Measurements from ENCODE around the gene NPHP4.

NPHP4 gene

GRCh38 chr1:5973771-5974170 is 18.5 kb downstream of the NPHP4 start:
- Histone ChIP-seq H3K9ac (ENCODE audit: low read length in 5 of 5) (no peak overlapping the region), H3K9me3 (ENCODE audit: control insufficient read depth in 5 of 5, low read length in 5 of 5) (no peaks in the 10 kb centered on the region), H3K4me3 (ENCODE audit: low read depth in 1 of 5, low read length in 5 of 5) (no peak overlapping the region)

DNA sequence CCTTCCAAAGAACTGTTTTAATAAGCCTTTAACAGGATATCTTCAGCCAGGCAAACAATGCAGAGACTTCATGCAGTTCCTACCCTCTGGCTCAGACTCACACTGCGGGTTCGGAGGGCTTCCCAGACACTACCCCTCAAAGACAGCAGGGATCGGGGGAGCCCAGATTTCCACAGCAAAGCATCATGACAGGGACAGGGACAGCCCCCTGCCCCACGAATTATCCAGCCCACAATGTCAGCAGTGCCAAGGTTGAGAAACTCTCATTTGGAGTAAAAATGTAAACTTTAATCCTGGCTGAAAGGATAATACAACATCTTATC is 20.1 kb downstream of the NPHP4 start:
- no peaks in the 10 kb centered on the region for H3K9me3 ChIP-seq (ENCODE audit: control insufficient read depth in 5 of 5, low read length in 5 of 5)
- H3K4me1 ChIP-seq (ENCODE audit: control insufficient read depth in 5 of 5, insufficient read depth in 5 of 5, low read length in 5 of 5): peaks cover 0 to 13% (median 7%) of the 10 kb centered on the region in 5 donors
- H3K36me3 ChIP-seq (ENCODE audit: control insufficient read depth in 5 of 5, insufficient read depth in 5 of 5, low read length in 5 of 5): peaks cover 0 to 42% (median 5%) of the 10 kb centered on the region in 5 donors
- no peak overlapping the region for H3K4me3 ChIP-seq (ENCODE audit: low read depth in 1 of 5, low read length in 5 of 5)
- no peaks in the 10 kb centered on the region for H3K27me3 ChIP-seq (ENCODE audit: control insufficient read depth in 5 of 5, insufficient read depth in 4 of 5, low read length in 5 of 5)
- H3K9ac ChIP-seq (ENCODE audit: low read length in 5 of 5): no peak overlapping the region
- H3K27ac ChIP-seq (ENCODE audit: low read depth, low read length): no peak overlapping the region

More at GRCh38 chr1:5973771-5974170, 18.5 kb downstream of the NPHP4 start:
- peaks cover 0 to 34% (median 5%) of the 10 kb centered on the region in 5 donors for H3K36me3 ChIP-seq (ENCODE audit: control insufficient read depth in 5 of 5, insufficient read depth in 5 of 5, low read length in 5 of 5)
- H3K27me3 ChIP-seq (ENCODE audit: control insufficient read depth in 5 of 5, insufficient read depth in 4 of 5, low read length in 5 of 5): no peaks in the 10 kb centered on the region
- H3K27ac ChIP-seq (ENCODE audit: low read depth, low read length): no peak overlapping the region
- peaks cover 0 to 6% (median 0%) of the 10 kb centered on the region in 5 donors for H3K4me1 ChIP-seq (ENCODE audit: control insufficient read depth in 5 of 5, insufficient read depth in 5 of 5, low read length in 5 of 5)

- Histone ChIP-seq H3K4me3 (ENCODE audit: low read depth in 1 of 5, low read length in 5 of 5) (no peak overlapping the region), H3K27ac (ENCODE audit: low read depth, low read length) (no peak overlapping the region), H3K36me3 (ENCODE audit: control insufficient read depth in 5 of 5, insufficient read depth in 5 of 5, low read length in 5 of 5) (peaks cover 0 to 43% (median 3%) of the 10 kb centered on the region in 5 donors), H3K4me1 (ENCODE audit: control insufficient read depth in 5 of 5, insufficient read depth in 5 of 5, low read length in 5 of 5) (peaks cover 0 to 18% (median 12%) of the 10 kb centered on the region in 5 donors), H3K9me3 (ENCODE audit: control insufficient read depth in 5 of 5, low read length in 5 of 5) (no peaks in the 10 kb centered on the region), H3K9ac (ENCODE audit: low read length in 5 of 5) (no peak overlapping the region), H3K27me3 (ENCODE audit: control insufficient read depth in 5 of 5, insufficient read depth in 4 of 5, low read length in 5 of 5) (no peaks in the 10 kb centered on the region)
These were observed 20.6 kb downstream of the NPHP4 start for GRCh38 chr1:5971471-5972197.

- no peaks in the 10 kb centered on the region for H3K27me3 ChIP-seq (ENCODE audit: control insufficient read depth in 5 of 5, insufficient read depth in 4 of 5, low read length in 5 of 5)
- no peak overlapping the region for H3K4me3 ChIP-seq (ENCODE audit: low read depth in 1 of 5, low read length in 5 of 5)
- no peak overlapping the region for H3K27ac ChIP-seq (ENCODE audit: low read depth, low read length)
- no peak overlapping the region for H3K9ac ChIP-seq (ENCODE audit: low read length in 5 of 5)
- peaks cover 0 to 20% (median 16%) of the 10 kb centered on the region in 5 donors for H3K4me1 ChIP-seq (ENCODE audit: control insufficient read depth in 5 of 5, insufficient read depth in 5 of 5, low read length in 5 of 5)
- peaks cover 0 to 45% (median 4%) of the 10 kb centered on the region in 5 donors for H3K36me3 ChIP-seq (ENCODE audit: control insufficient read depth in 5 of 5, insufficient read depth in 5 of 5, low read length in 5 of 5)
- H3K9me3 ChIP-seq (ENCODE audit: control insufficient read depth in 5 of 5, low read length in 5 of 5): no peaks in the 10 kb centered on the region
These were observed 21.5 kb downstream of the NPHP4 start for GRCh38 chr1:5970610-5971273.

DNA sequence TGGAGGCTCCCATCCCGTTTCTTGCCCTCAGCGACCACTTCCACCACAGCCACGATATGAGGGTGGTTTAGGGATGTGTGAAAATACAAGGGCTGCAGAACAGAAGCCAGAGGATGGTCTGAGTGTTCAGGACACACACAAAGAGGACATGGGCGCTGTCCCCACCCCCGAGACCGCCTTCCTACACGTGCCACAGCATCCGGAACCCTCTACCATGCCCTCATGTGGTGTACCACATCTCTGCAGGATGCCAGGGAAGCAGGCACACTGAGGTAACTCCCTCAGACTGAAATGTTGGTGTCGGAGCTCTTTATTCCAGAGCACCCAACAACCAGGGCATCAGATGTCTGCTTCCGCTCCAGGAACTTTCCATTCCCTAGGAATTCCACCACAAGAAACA is 23.1 kb downstream of the NPHP4 start:
- Histone ChIP-seq H3K36me3 (ENCODE audit: control insufficient read depth in 5 of 5, insufficient read depth in 5 of 5, low read length in 5 of 5) (peaks cover 0 to 48% (median 6%) of the 10 kb centered on the region in 5 donors), H3K9me3 (ENCODE audit: control insufficient read depth in 5 of 5, low read length in 5 of 5) (no peaks in the 10 kb centered on the region), H3K4me1 (ENCODE audit: control insufficient read depth in 5 of 5, insufficient read depth in 5 of 5, low read length in 5 of 5) (peaks cover 0 to 20% (median 15%) of the 10 kb centered on the region in 5 donors), H3K27ac (ENCODE audit: low read depth, low read length) (no peak overlapping the region), H3K4me3 (ENCODE audit: low read depth in 1 of 5, low read length in 5 of 5) (no peak overlapping the region), H3K27me3 (ENCODE audit: control insufficient read depth in 5 of 5, insufficient read depth in 4 of 5, low read length in 5 of 5) (no peaks in the 10 kb centered on the region), H3K9ac (ENCODE audit: low read length in 5 of 5) (no peak overlapping the region)

- Histone ChIP-seq H3K27ac (ENCODE audit: low read depth, low read length) (peak overlapping the region; percentile 58), H3K4me1 (ENCODE audit: control insufficient read depth in 5 of 5, insufficient read depth in 5 of 5, low read length in 5 of 5) (peaks cover 0 to 20% (median 13%) of the 10 kb centered on the region in 5 donors), H3K9ac (ENCODE audit: low read length in 5 of 5) (no peak overlapping the region), H3K9me3 (ENCODE audit: control insufficient read depth in 5 of 5, low read length in 5 of 5) (no peaks in the 10 kb centered on the region), H3K36me3 (ENCODE audit: control insufficient read depth in 5 of 5, insufficient read depth in 5 of 5, low read length in 5 of 5) (peaks cover 0 to 48% (median 6%) of the 10 kb centered on the region in 5 donors), H3K27me3 (ENCODE audit: control insufficient read depth in 5 of 5, insufficient read depth in 4 of 5, low read length in 5 of 5) (no peaks in the 10 kb centered on the region), H3K4me3 (ENCODE audit: low read depth in 1 of 5, low read length in 5 of 5) (no peak overlapping the region)
These were observed 24.0 kb downstream of the NPHP4 start for GRCh38 chr1:5968161-5968736.

DNA sequence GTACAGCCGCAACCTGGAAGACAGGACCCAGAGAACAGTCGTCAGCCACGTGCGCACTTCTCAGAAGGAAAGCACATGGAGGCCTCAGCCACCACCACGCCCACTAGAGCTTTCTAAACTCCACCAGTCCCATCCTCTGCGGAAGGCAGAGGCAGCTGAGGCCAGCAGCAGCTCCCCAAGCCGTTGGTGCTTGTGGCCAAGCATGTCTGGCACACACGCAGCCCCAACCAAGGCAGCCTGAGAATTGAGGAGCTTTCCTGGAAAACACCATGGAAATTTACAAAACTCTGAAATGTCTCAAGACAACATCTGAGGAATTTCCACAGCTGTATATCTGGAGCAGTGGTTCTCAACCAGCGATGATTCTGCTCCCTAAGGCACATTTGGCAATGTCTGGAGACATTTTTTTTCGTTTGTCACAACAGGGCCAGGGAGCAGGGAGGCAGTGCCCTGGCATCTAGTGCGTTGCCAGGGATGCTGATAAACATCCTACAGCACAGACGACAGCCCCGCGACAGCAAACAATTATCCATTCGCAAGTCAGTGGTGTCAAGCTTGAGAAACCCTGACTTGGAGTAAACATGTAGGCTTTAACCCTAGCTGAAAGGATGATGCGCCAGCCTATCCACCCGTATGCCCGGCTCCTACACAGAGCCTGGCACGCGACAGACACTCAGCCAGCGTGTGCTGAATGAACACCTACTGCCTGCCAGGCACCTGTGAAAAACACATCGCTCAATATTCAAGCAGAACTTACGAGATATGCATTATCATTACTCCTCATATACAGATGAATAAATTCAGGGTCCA is 24.7 kb downstream of the NPHP4 start:
- peaks cover 0 to 50% (median 6%) of the 10 kb centered on the region in 5 donors for H3K36me3 ChIP-seq (ENCODE audit: control insufficient read depth in 5 of 5, insufficient read depth in 5 of 5, low read length in 5 of 5)
- H3K27ac ChIP-seq (ENCODE audit: low read depth, low read length): peak overlapping the region; percentile 58
- no peaks in the 10 kb centered on the region for H3K27me3 ChIP-seq (ENCODE audit: control insufficient read depth in 5 of 5, insufficient read depth in 4 of 5, low read length in 5 of 5)
- no peaks in the 10 kb centered on the region for H3K9me3 ChIP-seq (ENCODE audit: control insufficient read depth in 5 of 5, low read length in 5 of 5)
- no peak overlapping the region for H3K4me3 ChIP-seq (ENCODE audit: low read depth in 1 of 5, low read length in 5 of 5)
- H3K9ac ChIP-seq (ENCODE audit: low read length in 5 of 5): peak overlapping the region in 2 of 5 donors; percentile 50 to 54
- peaks cover 0 to 20% (median 13%) of the 10 kb centered on the region in 5 donors for H3K4me1 ChIP-seq (ENCODE audit: control insufficient read depth in 5 of 5, insufficient read depth in 5 of 5, low read length in 5 of 5)

GRCh38 chr1:5966543-5967205 is 25.6 kb downstream of the NPHP4 start:
- H3K4me3 ChIP-seq (ENCODE audit: low read depth in 1 of 5, low read length in 5 of 5): no peak overlapping the region
- H3K36me3 ChIP-seq (ENCODE audit: control insufficient read depth in 5 of 5, insufficient read depth in 5 of 5, low read length in 5 of 5): peaks cover 0 to 55% (median 7%) of the 10 kb centered on the region in 5 donors
- H3K27ac ChIP-seq (ENCODE audit: low read depth, low read length): peak overlapping the region; percentile 58
- H3K9me3 ChIP-seq (ENCODE audit: control insufficient read depth in 5 of 5, low read length in 5 of 5): no peaks in the 10 kb centered on the region
- peaks cover 0 to 20% (median 13%) of the 10 kb centered on the region in 5 donors for H3K4me1 ChIP-seq (ENCODE audit: control insufficient read depth in 5 of 5, insufficient read depth in 5 of 5, low read length in 5 of 5)
- H3K9ac ChIP-seq (ENCODE audit: low read length in 5 of 5): peak overlapping the region in 2 of 5 donors; percentile 50 to 54
- H3K27me3 ChIP-seq (ENCODE audit: control insufficient read depth in 5 of 5, insufficient read depth in 4 of 5, low read length in 5 of 5): no peaks in the 10 kb centered on the region

DNA sequence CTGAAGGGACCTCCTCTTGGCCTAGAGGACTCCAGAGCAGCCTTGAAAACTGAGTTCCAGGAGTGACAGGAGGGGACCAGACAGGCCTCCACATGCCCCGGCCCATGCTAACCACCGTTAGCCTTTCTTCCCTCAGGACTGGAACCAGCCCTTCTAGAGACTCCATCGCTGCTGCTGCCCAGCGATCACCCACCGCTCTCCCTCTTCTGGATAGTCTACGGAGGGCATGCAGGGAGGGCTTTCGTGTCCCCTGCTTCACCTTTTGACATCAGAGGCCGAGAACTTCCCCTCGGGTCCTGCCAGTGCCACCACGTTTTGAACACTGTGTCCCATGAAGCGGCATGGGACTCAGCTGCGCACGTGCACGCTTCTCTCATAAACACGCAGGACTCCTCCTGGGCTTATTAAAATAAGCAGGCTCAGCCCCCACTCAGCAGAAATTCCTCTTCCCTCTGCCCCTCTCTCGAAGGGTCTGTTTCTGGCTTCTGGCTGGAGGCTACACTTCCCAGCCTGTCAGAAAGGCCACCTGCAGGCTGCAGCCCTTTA is 26.6 kb downstream of the NPHP4 start:
- H3K9me3 ChIP-seq (ENCODE audit: control insufficient read depth in 5 of 5, low read length in 5 of 5): no peaks in the 10 kb centered on the region
- peaks cover 0 to 60% (median 16%) of the 10 kb centered on the region in 5 donors for H3K36me3 ChIP-seq (ENCODE audit: control insufficient read depth in 5 of 5, insufficient read depth in 5 of 5, low read length in 5 of 5)
- H3K4me1 ChIP-seq (ENCODE audit: control insufficient read depth in 5 of 5, insufficient read depth in 5 of 5, low read length in 5 of 5): peaks cover 0 to 20% (median 13%) of the 10 kb centered on the region in 5 donors
- no peaks in the 10 kb centered on the region for H3K27me3 ChIP-seq (ENCODE audit: control insufficient read depth in 5 of 5, insufficient read depth in 4 of 5, low read length in 5 of 5)
- no peak overlapping the region for H3K4me3 ChIP-seq (ENCODE audit: low read depth in 1 of 5, low read length in 5 of 5)
- no peak overlapping the region for H3K27ac ChIP-seq (ENCODE audit: low read depth, low read length)
- no peak overlapping the region for H3K9ac ChIP-seq (ENCODE audit: low read length in 5 of 5)

Data from subcutaneous abdominal adipose tissue (tissue), 5 donors.